Cardiac fibroblast (primary cell): Measurements from ENCODE around the gene DGKQ.
A peak's percentile ranks its signal among the peaks of the same experiment; 100 is the strongest.
"Not testable (repeated sequence)": the region's sequence is repeated elsewhere in the genome, so short reads cannot be mapped to it uniquely, and the experiment has no call there.

ENCODE experiments used
- DNase-seq, 2 donors: peaks; one replicate each; pipeline versions ENCODE4 v3.0.0 to v3.0.0-alpha.2; 2010; ENCODE audit warnings: low read depth in 2 of 2
- H3K4me3 ChIP-seq, 2 donors: replicated peaks in 1 of 2; 1 replicate in 1 of 2; 2 replicates in 1 of 2; pipeline ENCODE4 v1.5.1; 2011; ENCODE audit warnings: low read depth in 2 of 2, low read length in 2 of 2, mild to moderate bottlenecking in 2 of 2, moderate library complexity in 1 of 2
- TF ChIP-seq, protein P1 (sequence below): IDR thresholded peaks from one replicate; pipeline ENCODE4 v1.5.1; 2011; ENCODE audit warnings: low read depth, mild to moderate bottlenecking, low read length, inconsistent platforms

The DGKQ gene

GRCh38 chr4:924107-925096 is 49.0 kb downstream of the DGKQ start:
- no peak overlapping the region for H3K4me3 ChIP-seq
- TF ChIP-seq, protein P1, sequence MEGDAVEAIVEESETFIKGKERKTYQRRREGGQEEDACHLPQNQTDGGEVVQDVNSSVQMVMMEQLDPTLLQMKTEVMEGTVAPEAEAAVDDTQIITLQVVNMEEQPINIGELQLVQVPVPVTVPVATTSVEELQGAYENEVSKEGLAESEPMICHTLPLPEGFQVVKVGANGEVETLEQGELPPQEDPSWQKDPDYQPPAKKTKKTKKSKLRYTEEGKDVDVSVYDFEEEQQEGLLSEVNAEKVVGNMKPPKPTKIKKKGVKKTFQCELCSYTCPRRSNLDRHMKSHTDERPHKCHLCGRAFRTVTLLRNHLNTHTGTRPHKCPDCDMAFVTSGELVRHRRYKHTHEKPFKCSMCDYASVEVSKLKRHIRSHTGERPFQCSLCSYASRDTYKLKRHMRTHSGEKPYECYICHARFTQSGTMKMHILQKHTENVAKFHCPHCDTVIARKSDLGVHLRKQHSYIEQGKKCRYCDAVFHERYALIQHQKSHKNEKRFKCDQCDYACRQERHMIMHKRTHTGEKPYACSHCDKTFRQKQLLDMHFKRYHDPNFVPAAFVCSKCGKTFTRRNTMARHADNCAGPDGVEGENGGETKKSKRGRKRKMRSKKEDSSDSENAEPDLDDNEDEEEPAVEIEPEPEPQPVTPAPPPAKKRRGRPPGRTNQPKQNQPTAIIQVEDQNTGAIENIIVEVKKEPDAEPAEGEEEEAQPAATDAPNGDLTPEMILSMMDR: no peak
- DNase-seq: peak; percentile 51 to 68

DNA sequence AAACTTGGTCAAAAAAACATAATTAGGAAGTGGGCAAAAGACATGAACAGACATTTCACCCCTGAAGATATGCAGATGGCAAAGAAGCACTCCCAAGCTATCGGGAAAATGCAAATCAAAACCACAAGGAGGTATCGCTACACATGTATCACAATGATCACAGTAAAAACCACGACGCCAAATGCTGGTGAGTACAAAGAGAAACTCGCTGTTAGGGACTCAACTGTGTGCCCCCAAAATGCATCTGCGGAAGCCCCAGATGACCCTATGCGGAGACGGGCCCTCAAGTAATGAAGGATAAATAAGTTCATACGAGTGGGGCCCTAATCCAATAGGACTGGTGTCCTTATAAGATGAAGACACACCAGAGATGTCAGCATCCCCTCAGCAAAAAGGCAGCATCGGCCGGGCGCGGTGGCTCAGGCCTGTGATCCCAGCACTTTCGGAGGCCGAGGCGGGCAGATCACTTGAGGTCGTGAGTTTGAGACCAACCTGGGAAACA is 51.5 kb downstream of the DGKQ start:
- no peak for DNase-seq
- TF ChIP-seq, protein P1: no peak
- H3K4me3 ChIP-seq: no peak overlapping the region

GRCh38 chr4:919004-919680 is 54.2 kb downstream of the DGKQ start:
- DNase-seq: not testable (repeated sequence)

DNA sequence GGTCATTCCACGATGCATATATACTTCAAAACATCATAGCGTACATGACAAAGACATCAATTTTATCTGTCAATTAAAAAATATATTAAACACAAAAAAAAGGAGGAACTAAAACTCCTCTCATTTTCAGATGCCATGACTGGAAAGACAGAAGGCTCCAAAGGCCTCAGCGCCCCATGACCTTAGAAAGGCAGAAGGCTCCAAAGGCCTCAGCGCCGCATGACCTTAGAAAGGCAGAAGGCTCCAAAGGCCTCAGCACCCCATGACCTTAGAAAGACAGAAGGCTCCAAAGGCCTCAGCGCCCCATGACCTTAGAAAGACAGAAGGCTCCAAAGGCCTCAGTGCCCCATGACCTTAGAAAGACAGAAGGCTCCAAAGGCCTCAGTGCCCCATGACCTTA is 54.8 kb downstream of the DGKQ start:
- not testable (repeated sequence) for H3K4me3 ChIP-seq, DNase-seq

More at GRCh38 chr4:919004-919680, 54.2 kb downstream of the DGKQ start:
- H3K4me3 ChIP-seq: not testable (repeated sequence)

DNA sequence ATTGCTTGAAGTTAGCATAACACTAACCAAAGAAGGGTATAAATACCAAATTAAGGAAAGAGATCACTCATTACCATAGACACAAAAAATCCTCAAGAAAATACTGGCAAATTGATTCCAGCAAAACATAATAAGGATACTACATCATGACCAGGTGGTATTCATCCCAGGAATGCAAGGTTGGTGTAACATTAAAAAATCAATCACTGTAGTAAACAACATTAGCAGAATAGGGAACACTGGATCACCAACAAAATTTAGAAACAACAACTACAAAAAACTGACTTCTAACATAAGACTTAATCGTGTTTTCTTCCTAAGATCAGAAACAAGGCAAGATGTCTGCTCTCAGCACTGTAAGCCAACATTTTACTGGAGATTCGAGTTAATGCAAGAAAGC is 55.4 kb downstream of the DGKQ start:
- TF ChIP-seq, protein P1: no peak
- DNase-seq: no peak
- H3K4me3 ChIP-seq: no peak overlapping the region

GRCh38 chr4:917466-917865 is 55.9 kb downstream of the DGKQ start:
- TF ChIP-seq, protein P1: no peak

GRCh38 chr4:915595-915994 is 57.8 kb downstream of the DGKQ start:
- no peak overlapping the region for H3K4me3 ChIP-seq
- TF ChIP-seq, protein P1: no peak
- DNase-seq: peak; percentile 15 to 32

More at GRCh38 chr4:917466-917865, 55.9 kb downstream of the DGKQ start:
- no peak for DNase-seq
- H3K4me3 ChIP-seq: no peak overlapping the region
